G401.6 (cell line): Measurements from ENCODE around the gene CCDC39.
A peak's percentile ranks its signal among the peaks of the same experiment; 100 is the strongest.
"Not testable (repeated sequence)": the region's sequence is repeated elsewhere in the genome, so short reads cannot be mapped to it uniquely, and the experiment has no call there.

Source experiments
- FAIRE-seq: peaks from 2 replicates; lab custom pipeline; 2012; peaks lifted over from hg19 to GRCh38; lab: Jason Lieb, UNC

The CCDC39 gene

GRCh38 chr3:180619723-180620122 is 59.6 kb downstream of the CCDC39 start:
- FAIRE-seq, result no peak

GRCh38 chr3:180618563-180618962 is 60.7 kb downstream of the CCDC39 start:
- FAIRE-seq, result not testable (repeated sequence)

- FAIRE-seq, result no peak
Measured at GRCh38 chr3:180617049-180617448, 62.2 kb downstream of the CCDC39 start.

GRCh38 chr3:180615954-180616353 is 63.3 kb downstream of the CCDC39 start:
- no peak for FAIRE-seq

- FAIRE-seq, result no peak
Measured at GRCh38 chr3:180612364-180612763, 66.9 kb downstream of the CCDC39 start.

GRCh38 chr3:180611006-180611405 is 68.3 kb downstream of the CCDC39 start:
- no peak for FAIRE-seq

- peak; percentile 98 for FAIRE-seq
Measured at GRCh38 chr3:180601688-180602666, 77.3 kb downstream of the CCDC39 start, which contains the start of gene TTC14. TSS of gene TTC14 (plus strand) at chr3:180602163. CDS start at chr3:180602262, 99 bp downstream.

GRCh38 chr3:180600473-180600872 is 78.8 kb downstream of the CCDC39 start:
- FAIRE-seq, result no peak

- no peak for FAIRE-seq
Measured at GRCh38 chr3:180595559-180595935, 83.7 kb downstream of the CCDC39 start.

- FAIRE-seq, result no peak
Measured at GRCh38 chr3:180594631-180595558, 84.4 kb downstream of the CCDC39 start.

GRCh38 chr3:180593631-180594030 is 85.7 kb downstream of the CCDC39 start:
- FAIRE-seq, result not testable (repeated sequence)

GRCh38 chr3:180590396-180590795 is 88.9 kb downstream of the CCDC39 start:
- FAIRE-seq, result no peak

GRCh38 chr3:180580934-180581333 is 98.4 kb downstream of the CCDC39 start:
- no peak for FAIRE-seq

GRCh38 chr3:180575571-180575970 is 103.7 kb downstream of the CCDC39 start:
- no peak for FAIRE-seq

GRCh38 chr3:180571831-180572598 is 107.3 kb downstream of the CCDC39 start:
- FAIRE-seq, result no peak

- FAIRE-seq, result no peak
Measured at GRCh38 chr3:180570238-180570637, 109.1 kb downstream of the CCDC39 start.

- FAIRE-seq, result no peak
Measured at GRCh38 chr3:180564676-180565075, 114.6 kb downstream of the CCDC39 start.
